GM12891 (cell line): ENCODE data around the gene DHX34.
"Not testable (repeated sequence)": the region's sequence is repeated elsewhere in the genome, so short reads cannot be mapped to it uniquely, and the experiment has no call there.

Experiments
- DNase-seq: peaks from one replicate; pipeline ENCODE4 v3.0.0; 2011; ENCODE audit warnings: low spot score; ENCODE audit not compliant: insufficient read length
- FAIRE-seq: peaks from 2 replicates; lab custom pipeline; 2011; peaks lifted over from hg19 to GRCh38; lab: Jason Lieb, UNC
- PAX5 ChIP-seq: IDR thresholded peaks from 2 replicates; pipeline ENCODE4 v1.6.1; 2011; ENCODE audit warnings: low read length, moderate library complexity, mild to moderate bottlenecking; ENCODE audit not compliant: insufficient read depth, severe bottlenecking
- POLR2A ChIP-seq: IDR thresholded peaks from 2 replicates; pipeline ENCODE4 v1.6.1; 2011; ENCODE audit warnings: low read depth, low read length, control low read depth
- POLR2AphosphoS5 ChIP-seq: IDR thresholded peaks from 2 replicates; pipeline ENCODE4 v1.6.1; 2011; ENCODE audit warnings: low read depth, low read length, control low read depth
- POU2F2 ChIP-seq: IDR thresholded peaks from 2 replicates; pipeline ENCODE4 v1.6.1; 2011; ENCODE audit warnings: low read depth, mild to moderate bottlenecking, control low read depth, low read length, moderate library complexity
- SPI1 ChIP-seq: IDR thresholded peaks from 2 replicates; pipeline ENCODE4 v1.6.1; 2011; ENCODE audit warnings: low read depth, low read length, control low read depth
- TAF1 ChIP-seq: IDR thresholded peaks from 2 replicates; pipeline ENCODE4 v1.6.1; 2011; ENCODE audit warnings: low read depth, low read length, control low read depth

The DHX34 gene

GRCh38 chr19:47406711-47407416 is 57.7 kb downstream of the DHX34 start:
- DNase-seq: no peak
- TF ChIP-seq TAF1 (no peak), POU2F2 (no peak), POLR2AphosphoS5 (no peak), SPI1 (no peak), POLR2A (no peak)
- FAIRE-seq: no peak

- DNase-seq (no peak), FAIRE-seq (no peak)
- no peak for TF ChIP-seq POLR2A
- no peak for TF ChIP-seq POLR2AphosphoS5
- no peak for TF ChIP-seq POU2F2
These were observed 58.3 kb downstream of the DHX34 start for GRCh38 chr19:47407417-47407774.

GRCh38 chr19:47408156-47408938 is 59.2 kb downstream of the DHX34 start:
- FAIRE-seq: no peak
- no peak for DNase-seq
- TF ChIP-seq POLR2AphosphoS5 (no peak), SPI1 (no peak), TAF1 (no peak), PAX5 (no peak), POLR2A (no peak), POU2F2 (no peak)

- FAIRE-seq: no peak
- TF ChIP-seq TAF1: no peak
- TF ChIP-seq SPI1: no peak
- no peak for TF ChIP-seq POU2F2
- TF ChIP-seq PAX5: no peak
- DNase-seq: no peak
These were observed 62.0 kb downstream of the DHX34 start for GRCh38 chr19:47411101-47411500.

- FAIRE-seq: not testable (repeated sequence)
These were observed 62.6 kb downstream of the DHX34 start for GRCh38 chr19:47411696-47412095.

GRCh38 chr19:47413941-47414340 is 64.8 kb downstream of the DHX34 start:
- FAIRE-seq (no peak), DNase-seq (no peak)
- TF ChIP-seq POLR2AphosphoS5: no peak

More at GRCh38 chr19:47411696-47412095, 62.6 kb downstream of the DHX34 start:
- not testable (repeated sequence) for DNase-seq

GRCh38 chr19:47414469-47414868 is 65.4 kb downstream of the DHX34 start:
- FAIRE-seq (peak; percentile 72), DNase-seq (no peak)
- TF ChIP-seq PAX5 (no peak), POU2F2 (no peak), SPI1 (no peak), TAF1 (no peak), POLR2A (no peak), POLR2AphosphoS5 (no peak)

- TF ChIP-seq PAX5 (no peak), POLR2AphosphoS5 (no peak), POLR2A (no peak)
- DNase-seq: no peak
- no peak for FAIRE-seq
These were observed 67.0 kb downstream of the DHX34 start for GRCh38 chr19:47415953-47416642.

GRCh38 chr19:47416643-47416985 is 67.5 kb downstream of the DHX34 start:
- FAIRE-seq (no peak), DNase-seq (no peak)
- TF ChIP-seq PAX5: no peak

- no peak for FAIRE-seq
These were observed 68.1 kb downstream of the DHX34 start for GRCh38 chr19:47417107-47417745.

More at GRCh38 chr19:47417107-47417745, 68.1 kb downstream of the DHX34 start:
- TF ChIP-seq TAF1: no peak
- no peak for TF ChIP-seq PAX5
- no peak for TF ChIP-seq POLR2A
- TF ChIP-seq SPI1: no peak
- no peak for TF ChIP-seq POLR2AphosphoS5
- no peak for TF ChIP-seq POU2F2
- no peak for DNase-seq
